Spleen (tissue), 11 donors: ENCODE results near the gene RECQL. TPM values are rescaled to one million over a fixed set of nuclear protein-coding genes. Genes with fewer than 3 reads are reported as not detected.
"Not testable (repeated sequence)": the region's sequence is repeated elsewhere in the genome, so short reads cannot be mapped to it uniquely, and the experiment has no call there.

Experiments
- DNase-seq: peaks from one replicate; pipeline ENCODE4 v3.0.0-alpha.2; 2020
- H3K27ac ChIP-seq, 8 donors: fragments of 200-600 bp; sonication (generic) in 7 of 8; 1 replicate in 4 of 8; 2 replicates in 4 of 8; pipeline versions ENCODE4 v1.5.0 to v1.8.0; 2016 to 2021; ENCODE audit warnings: inconsistent platforms in 4 of 8, mild to moderate bottlenecking in 4 of 8, moderate library complexity in 1 of 8
- H3K27me3 ChIP-seq, 7 donors: fragments of 200-600 bp; sonication (generic) in 6 of 7; replicated peaks in 1 of 7; 1 replicate in 4 of 7; 2 replicates in 3 of 7; pipeline versions ENCODE4 v1.5.0 to v1.8.0; 2016 to 2021; ENCODE audit warnings: inconsistent platforms in 3 of 7, mild to moderate bottlenecking in 1 of 7
- H3K36me3 ChIP-seq, 6 donors: fragments of 200-600 bp; sonication (generic) in 5 of 6; 1 replicate in 4 of 6; 2 replicates in 2 of 6; pipeline versions ENCODE4 v1.5.0 to v1.8.0; 2016 to 2021; ENCODE audit warnings: inconsistent platforms in 2 of 6
- H3K4me1 ChIP-seq, 6 donors: fragments of 200-600 bp; sonication (generic) in 5 of 6; 1 replicate in 3 of 6; 2 replicates in 3 of 6; pipeline versions ENCODE4 v1.5.0 to v1.8.0; 2016 to 2021; ENCODE audit warnings: inconsistent platforms in 3 of 6
- H3K4me3 ChIP-seq, 8 donors: fragments of 200-600 bp; sonication (generic) in 7 of 8; 1 replicate in 4 of 8; 2 replicates in 4 of 8; pipeline versions ENCODE4 v1.5.0 to v1.8.0; 2016 to 2021; ENCODE audit warnings: inconsistent platforms in 4 of 8, mild to moderate bottlenecking in 4 of 8, moderate library complexity in 2 of 8
- H3K9me3 ChIP-seq, 8 donors: fragments of 200-600 bp; sonication (generic) in 7 of 8; 1 replicate in 4 of 8; 2 replicates in 4 of 8; pipeline versions ENCODE4 v1.5.0 to v1.8.0; 2016 to 2021; ENCODE audit warnings: inconsistent platforms in 4 of 8
- POLR2A ChIP-seq, 3 donors: fragments of 450-650 bp; IDR thresholded peaks; one replicate each; pipeline ENCODE4 v1.5.1; 2017; ENCODE audit warnings: antibody characterized with exemption in 3 of 3, mild to moderate bottlenecking in 1 of 3
- POLR2AphosphoS5 ChIP-seq, 3 donors: sonication (generic); formaldehyde crosslinking; IDR thresholded peaks; one replicate each; pipeline ENCODE4 v1.5.1; 2017; ENCODE audit warnings: antibody characterized with exemption in 3 of 3
- WGBS, 5 donors: extraction: QIAGEN DNeasy Blood & Tissue Kit in 3 of 5; methylation state at CpG; one replicate each; pipeline versions ENCODE4 v1.1.5 to v1.1.7; 2013 to 2018; 5-methylcytosine and 5-hydroxymethylcytosine counted together
- intact Hi-C: fragments of 100-400 bp; cut with DNase I; formaldehyde crosslinking; loops from one replicate; pipeline ENCODE4 v1.15.0; 2023; ENCODE audit warnings: low total_unique reads
- polyA plus RNA-seq, 3 donors: library from polyadenylated mRNA; stranded (reverse); fragments of 200-250 nt; gene quantifications; one replicate each; pipeline ENCODE4 v1.2.1, GENCODE V29; 2013
- total RNA-seq, 7 donors: library from RNA; depleted of rRNA in 3 of 7; stranded (reverse); fragments of >200 nt in 3 of 7; fragmentation: NEBNext Ultra II Directional in 4 of 7; extraction: Animal tissue kit (Norgen Biotek cat#: 25700) in 4 of 7; gene quantifications; one replicate each; pipeline versions ENCODE4 v1.1.0 to v1.2.1, GENCODE V29; 2016 to 2021
- TF ChIP-seq, protein P1 (sequence below), 11 experiments: fragments of 200-600 bp in 7 of 11; fragments of 450-650 bp in 4 of 11; sonication (generic) in 4 of 11; IDR thresholded peaks in 8 of 11; conservative IDR thresholded peaks in 3 of 11; 1 replicate in 7 of 11; 2 replicates in 4 of 11; pipeline versions ENCODE4 v1.4.0 to v1.8.0; 2016 to 2021; ENCODE audit warnings: antibody characterized with exemption in 11 of 11, inconsistent platforms in 4 of 11, mild to moderate bottlenecking in 1 of 11
- donor health status: healthy with polysubstance abuse.
- donor health status: DM: no; HTN: no; CAD: no; lungs with moderate emphysema.
- donor health status: DM: no; HTN: no; CAD: no.
- donor health status: Bipolar disorder and iron deficiency.
- donor health status: healthy.
- donor health status: DM: no; HTN: no; CAD: no.
- donor health status: DM: yes; HTN: yes; CAD: no.

The RECQL gene
- total and polyA plus RNA-seq, 10 donors: 20.1 to 57.3 (median 39.7) TPM

DNA sequence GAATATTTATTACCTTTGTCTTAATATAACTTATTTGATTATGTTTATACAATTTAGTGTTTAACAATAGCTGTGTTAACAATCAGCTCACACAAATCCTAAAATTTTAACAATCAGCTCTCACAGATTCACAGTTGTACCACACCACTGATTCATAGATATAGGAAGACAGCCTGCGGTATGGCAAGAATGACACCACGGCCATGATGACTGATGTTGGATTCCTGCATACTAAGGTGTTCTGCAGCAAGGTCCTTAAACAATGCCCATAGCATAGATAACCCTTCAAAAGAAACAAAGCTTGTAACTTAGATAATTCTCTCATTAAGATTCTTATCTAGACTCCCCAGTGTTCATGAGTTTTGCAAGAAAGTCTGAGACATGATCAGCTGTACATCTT lies 67.9 kb downstream of the RECQL start:
- H3K4me3 ChIP-seq: no peak overlapping the region
- no peak overlapping the region for H3K27ac ChIP-seq
- 33 to 92% (median 64%) methylated on average over 2 of the region's 2 CpGs for WGBS, 5 donors
- intact Hi-C loops: loop anchor here (10.0 kb wide), 1 partner anchor 61 kb away; no protein-coding TSS in a partner anchor
- H3K4me1 ChIP-seq: peaks cover 0 to 11% (median 6%) of the 10 kb centered on the region in 6 donors
- no peaks in the 10 kb centered on the region for H3K36me3 ChIP-seq
- TF ChIP-seq, protein P1, sequence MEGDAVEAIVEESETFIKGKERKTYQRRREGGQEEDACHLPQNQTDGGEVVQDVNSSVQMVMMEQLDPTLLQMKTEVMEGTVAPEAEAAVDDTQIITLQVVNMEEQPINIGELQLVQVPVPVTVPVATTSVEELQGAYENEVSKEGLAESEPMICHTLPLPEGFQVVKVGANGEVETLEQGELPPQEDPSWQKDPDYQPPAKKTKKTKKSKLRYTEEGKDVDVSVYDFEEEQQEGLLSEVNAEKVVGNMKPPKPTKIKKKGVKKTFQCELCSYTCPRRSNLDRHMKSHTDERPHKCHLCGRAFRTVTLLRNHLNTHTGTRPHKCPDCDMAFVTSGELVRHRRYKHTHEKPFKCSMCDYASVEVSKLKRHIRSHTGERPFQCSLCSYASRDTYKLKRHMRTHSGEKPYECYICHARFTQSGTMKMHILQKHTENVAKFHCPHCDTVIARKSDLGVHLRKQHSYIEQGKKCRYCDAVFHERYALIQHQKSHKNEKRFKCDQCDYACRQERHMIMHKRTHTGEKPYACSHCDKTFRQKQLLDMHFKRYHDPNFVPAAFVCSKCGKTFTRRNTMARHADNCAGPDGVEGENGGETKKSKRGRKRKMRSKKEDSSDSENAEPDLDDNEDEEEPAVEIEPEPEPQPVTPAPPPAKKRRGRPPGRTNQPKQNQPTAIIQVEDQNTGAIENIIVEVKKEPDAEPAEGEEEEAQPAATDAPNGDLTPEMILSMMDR (IDR thresholded peaks at IDR 0.05 in 8 of 11, conservative IDR thresholded peaks at IDR 0.05 in 3 of 11): no peak
- TF ChIP-seq POLR2AphosphoS5 (IDR thresholded peaks at IDR 0.05) (no peak), POLR2A (IDR thresholded peaks at IDR 0.05) (no peak)
- no peaks in the 10 kb centered on the region for H3K27me3 ChIP-seq
- DNase-seq: no peak
- no peaks in the 10 kb centered on the region for H3K9me3 ChIP-seq

DNA sequence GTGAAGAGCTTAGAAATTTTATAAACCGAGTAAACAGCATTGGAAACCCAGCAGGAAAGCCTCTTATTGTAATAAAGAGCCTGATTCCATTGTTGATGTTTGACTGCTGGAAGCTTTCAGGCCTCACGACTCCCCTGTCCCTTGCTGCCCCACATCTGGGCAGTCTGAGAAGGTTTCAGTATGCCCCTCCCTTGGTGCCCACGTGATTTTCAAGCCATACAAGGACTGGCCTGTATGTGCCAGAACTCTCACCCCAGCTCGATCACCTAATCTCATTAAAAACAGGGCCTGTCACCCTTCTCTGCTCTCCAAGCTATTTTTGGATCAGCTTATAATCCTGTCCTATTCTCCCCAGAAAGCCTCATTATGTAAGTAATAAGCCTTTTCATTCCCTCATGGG lies 71.4 kb downstream of the RECQL start:
- no peak for DNase-seq
- WGBS, 5 donors: 46 to 81% (median 68%) methylated on average over 4 of the region's 4 CpGs
- TF ChIP-seq POLR2A (IDR thresholded peaks at IDR 0.05) (no peak), POLR2AphosphoS5 (IDR thresholded peaks at IDR 0.05) (no peak)
- TF ChIP-seq, protein P1 (IDR thresholded peaks at IDR 0.05 in 8 of 11, conservative IDR thresholded peaks at IDR 0.05 in 3 of 11): no peak
- H3K4me3 ChIP-seq: no peak overlapping the region
- intact Hi-C loops: loop anchor here (10.0 kb wide), 1 partner anchor 65 kb away; no protein-coding TSS in a partner anchor
- H3K27ac ChIP-seq: no peak overlapping the region
- H3K36me3 ChIP-seq: no peaks in the 10 kb centered on the region
- H3K4me1 ChIP-seq: no peaks in the 10 kb centered on the region
- H3K9me3 ChIP-seq: no peaks in the 10 kb centered on the region
- peaks cover 0 to 6% (median 0%) of the 10 kb centered on the region in 7 donors for H3K27me3 ChIP-seq

DNA sequence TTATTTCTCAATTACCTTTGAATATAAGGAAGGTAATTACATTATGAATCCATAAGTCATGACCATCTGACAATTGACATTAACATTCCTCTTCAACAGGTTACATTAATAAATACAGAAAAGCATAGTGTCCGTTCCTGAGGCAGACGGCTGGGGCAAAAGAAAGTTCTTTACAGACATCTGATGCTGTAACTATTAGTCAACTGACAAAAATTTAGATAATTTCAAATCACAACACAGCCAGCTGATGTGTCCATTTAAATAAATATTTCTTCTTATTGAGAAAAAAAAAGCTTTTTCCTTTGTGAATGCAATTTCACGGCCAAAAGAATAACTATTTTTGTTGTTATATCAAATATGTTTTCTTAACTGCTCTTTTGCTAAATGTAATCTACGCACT lies 73.2 kb downstream of the RECQL start:
- Histone ChIP-seq H3K36me3 (no peaks in the 10 kb centered on the region), H3K4me1 (no peaks in the 10 kb centered on the region), H3K4me3 (no peak overlapping the region), H3K9me3 (no peaks in the 10 kb centered on the region), H3K27ac (no peak overlapping the region), H3K27me3 (peaks cover 0 to 6% (median 0%) of the 10 kb centered on the region in 7 donors)
- intact Hi-C loops: no loop called here
- WGBS, 5 donors: 83 to 91% (median 86%) methylated on average over 4 of the region's 4 CpGs
- TF ChIP-seq POLR2AphosphoS5 (IDR thresholded peaks at IDR 0.05) (no peak), POLR2A (IDR thresholded peaks at IDR 0.05) (no peak)
- TF ChIP-seq, protein P1 (IDR thresholded peaks at IDR 0.05 in 8 of 11, conservative IDR thresholded peaks at IDR 0.05 in 3 of 11): no peak
- no peak for DNase-seq

DNA sequence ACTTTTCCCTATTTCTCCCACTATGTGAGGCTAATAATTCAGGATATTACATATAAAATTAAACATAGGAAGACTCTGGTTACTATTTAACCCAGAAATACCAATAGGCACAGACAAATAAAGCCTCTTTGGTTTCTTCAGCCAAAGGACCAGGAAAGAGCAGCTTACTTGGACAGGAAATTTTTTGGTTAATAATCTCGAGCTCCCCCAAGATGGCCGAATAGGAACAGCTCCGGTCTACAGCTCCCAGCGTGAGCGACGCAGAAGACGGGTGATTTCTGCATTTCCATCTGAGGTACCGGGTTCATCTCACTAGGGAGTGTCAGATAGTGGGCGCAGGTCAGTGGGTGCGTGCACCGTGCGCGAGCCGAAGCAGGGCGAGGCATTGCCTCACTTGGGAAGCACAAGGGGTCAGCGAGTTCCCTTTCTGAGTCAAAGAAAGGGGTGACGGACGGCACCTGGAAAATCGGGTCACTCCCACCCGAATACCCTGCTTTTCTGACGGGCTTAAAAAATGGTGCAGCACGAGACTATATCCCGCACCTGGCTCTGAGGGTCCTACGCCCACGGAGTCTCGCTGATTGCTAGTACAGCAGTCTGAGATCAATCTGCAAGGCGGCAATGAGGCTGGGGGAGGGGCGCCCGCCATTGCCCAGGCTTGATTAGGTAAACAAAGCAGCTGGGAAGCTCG lies 82.3 kb downstream of the RECQL start:
- DNase-seq, H3K4me1 ChIP-seq, intact Hi-C loops, H3K36me3 ChIP-seq, H3K9me3 ChIP-seq, H3K4me3 ChIP-seq, H3K27ac ChIP-seq: not testable (repeated sequence)
- 86 to 94% (median 88%) methylated on average over 25 to 30 of the region's 30 CpGs for WGBS, 5 donors
- peaks cover 0 to 11% (median 0%) of the 10 kb centered on the region in 7 donors for H3K27me3 ChIP-seq

Other genes with a start within 250 kb of the RECQL start
- gene SLCO1A2, start 166.7 kb downstream of the RECQL start, total RNA-seq: 1 to 10 TPM in 3 of 7 donors, under 1 TPM in 4; 0.06 to 2.5 (median 0.97) TPM
- under 1 TPM; 0.12 to 0.28 (median 0.26) TPM for gene SLCO1A2, start 166.7 kb downstream of the RECQL start, polyA plus RNA-seq
- not detected for gene IAPP, start 128.7 kb downstream of the RECQL start, total RNA-seq
- under 1 TPM in 2 of 3 donors, not detected in 1; 0.04 to 0.21 TPM for gene IAPP, start 128.7 kb downstream of the RECQL start, polyA plus RNA-seq
- 10 to 100 TPM; 19.1 to 42.0 (median 25.3) TPM for gene PYROXD1, start 64.0 kb downstream of the RECQL start, total RNA-seq
- 10 to 100 TPM; 10.6 to 11.7 (median 10.7) TPM for gene PYROXD1, start 64.0 kb downstream of the RECQL start, polyA plus RNA-seq
- 10 to 100 TPM; 23.5 to 39.6 (median 29.2) TPM for gene GOLT1B, start 154 bp upstream of the RECQL start, total RNA-seq
- gene GOLT1B, start 154 bp upstream of the RECQL start, polyA plus RNA-seq: 10 to 100 TPM; 14.1 to 18.2 (median 15.5) TPM
- gene SPX, start 24.7 kb upstream of the RECQL start, total RNA-seq: 1 to 10 TPM in 2 of 7 donors, under 1 TPM in 4, not detected in 1; 0.44 to 1.3 (median 0.69) TPM
- under 1 TPM; 0.15 to 0.53 (median 0.38) TPM for gene SPX, start 24.7 kb upstream of the RECQL start, polyA plus RNA-seq
- not detected for gene GYS2, start 103.2 kb upstream of the RECQL start, total RNA-seq
- gene GYS2, start 103.2 kb upstream of the RECQL start, polyA plus RNA-seq: under 1 TPM in 1 of 3 donors, not detected in 2; 0.05 TPM
- gene LDHB, start 156.2 kb upstream of the RECQL start, total RNA-seq: 100 to 1,000 TPM; 166 to 306 (median 246) TPM
- 100 to 1,000 TPM; 280 to 346 (median 292) TPM for gene LDHB, start 156.2 kb upstream of the RECQL start, polyA plus RNA-seq